GM12874 (cell line): ENCODE measurements around the gene GZF1.

Source experiments
- CTCF ChIP-seq: IDR thresholded peaks from 2 replicates; pipeline ENCODE4 v1.5.1; 2011; ENCODE audit warnings: low read depth, mild to moderate bottlenecking, control low read depth, low read length, moderate library complexity; ENCODE audit not compliant: insufficient read depth

The GZF1 gene

GRCh38 chr20:23410916-23411695 is 49.1 kb downstream of the GZF1 start:
- TF ChIP-seq CTCF: no peak

GRCh38 chr20:23412026-23412425 is 50.0 kb downstream of the GZF1 start:
- no peak for TF ChIP-seq CTCF

- no peak for TF ChIP-seq CTCF
These were observed 52.0 kb downstream of the GZF1 start for GRCh38 chr20:23413862-23414422.

- no peak for TF ChIP-seq CTCF
These were observed 52.7 kb downstream of the GZF1 start for GRCh38 chr20:23414526-23415188.

GRCh38 chr20:23415555-23415954 is 53.6 kb downstream of the GZF1 start:
- TF ChIP-seq CTCF: no peak

GRCh38 chr20:23415959-23416583 is 54.1 kb downstream of the GZF1 start:
- TF ChIP-seq CTCF: no peak

GRCh38 chr20:23417861-23418260 is 55.9 kb downstream of the GZF1 start:
- no peak for TF ChIP-seq CTCF
